ENCODE measurements around the gene PPP1R13B.
A peak's percentile ranks its signal among the peaks of the same experiment; 100 is the strongest.

PPP1R13B gene

DNA sequence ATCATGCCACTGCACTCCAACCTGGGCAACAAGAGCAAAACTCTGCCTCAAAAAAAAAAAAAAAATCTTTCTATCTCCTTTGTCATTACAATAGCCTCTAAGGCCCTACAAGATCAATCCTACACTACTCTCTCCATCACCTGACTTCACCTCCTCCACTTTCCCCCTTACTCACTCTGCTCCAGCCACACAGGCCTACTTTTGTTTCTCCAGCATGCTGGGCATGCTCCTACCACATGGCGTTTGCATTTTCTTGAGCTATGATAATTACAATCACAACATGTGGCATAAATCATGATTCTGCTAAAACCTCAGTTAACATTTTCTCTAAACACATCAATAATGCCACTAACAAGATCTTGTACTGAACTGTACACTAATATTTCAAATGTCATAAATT is 7.8 kb downstream of the PPP1R13B start:
- Histone ChIP-seq H3K4me1 (ENCODE audit: control insufficient read depth in 2 of 2, insufficient read depth in 1 of 2, low read depth in 1 of 2, low read length in 2 of 2) (no peaks in the 10 kb centered on the region), H3K4me3 (ENCODE audit: low read length in 2 of 2) (no peak overlapping the region), H3K27me3 (ENCODE audit: control insufficient read depth in 3 of 3, insufficient read depth in 3 of 3, low read depth in 1 of 3, low read length in 3 of 3) (peaks cover 0 to 5% (median 1%) of the 10 kb centered on the region in 3 experiments), H4K8ac (ENCODE audit: low read depth, low read length) (no peak overlapping the region), H3K79me1 (ENCODE audit: low read depth, low read length) (no peaks in the 10 kb centered on the region), H3K27ac (replicated peaks; ENCODE audit: low read length) (no peak overlapping the region), H2AK5ac (ENCODE audit: low read depth, low read length) (no peak overlapping the region), H3K18ac (ENCODE audit: low read length) (no peak overlapping the region), H2BK12ac (ENCODE audit: low read length) (no peak overlapping the region), H3K36me3 (replicated peaks in 1 of 2; ENCODE audit: control insufficient read depth in 2 of 2, insufficient read depth in 2 of 2, low read length in 2 of 2) (no peaks in the 10 kb centered on the region), H2AFZ (ENCODE audit: low read length) (no peak overlapping the region), H2BK120ac (ENCODE audit: low read depth, low read length) (no peak overlapping the region), H2BK5ac (ENCODE audit: low read length) (no peak overlapping the region), H3K9ac (ENCODE audit: low read depth, low read length, poor library complexity) (no peak overlapping the region), H3K9me3 (replicated peaks in 1 of 2; ENCODE audit: control insufficient read depth in 2 of 2, insufficient read depth in 1 of 2, low read depth in 1 of 2, low read length in 2 of 2) (no peaks in the 10 kb centered on the region), H3K14ac (ENCODE audit: low read length) (no peak overlapping the region), H2BK15ac (ENCODE audit: low read length) (no peak overlapping the region), H3K4me2 (ENCODE audit: insufficient read depth, low read length, poor library complexity, severe bottlenecking) (no peak overlapping the region), H3K4ac (ENCODE audit: low read length) (no peak overlapping the region), H3K23ac (ENCODE audit: low read depth, low read length, poor library complexity) (no peak overlapping the region), H4K91ac (ENCODE audit: low read depth, low read length, poor library complexity) (no peak overlapping the region)
- DNase-seq (ENCODE audit: low spot score): no peak
- WGBS, 2 donors (ENCODE audit: extremely low coverage in 2 of 2, insufficient read length in 2 of 2, insufficient replicate concordance in 1 of 2): no CpG with 5 or more reads among the region's 1 CpG

DNA sequence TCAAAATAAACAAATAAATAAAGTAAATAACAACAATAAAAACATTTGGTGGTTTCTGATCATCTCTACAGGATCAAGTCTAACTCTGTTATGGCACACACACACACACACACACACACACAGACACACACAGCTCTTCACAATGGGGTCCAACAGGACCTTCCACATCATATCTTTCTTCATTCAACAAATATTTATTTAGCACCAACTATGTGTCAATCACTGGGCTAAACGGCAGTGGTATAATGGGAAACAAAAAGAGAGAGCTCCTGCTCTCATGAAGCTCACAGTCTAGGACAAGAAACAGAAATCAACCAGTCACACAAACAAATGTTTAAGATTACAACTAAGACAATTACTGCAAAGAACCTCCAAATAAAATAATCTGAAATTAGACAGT is 9.3 kb downstream of the PPP1R13B start:
- Histone ChIP-seq H3K4me1 (ENCODE audit: control insufficient read depth in 2 of 2, insufficient read depth in 1 of 2, low read depth in 1 of 2, low read length in 2 of 2) (no peaks in the 10 kb centered on the region), H2AFZ (ENCODE audit: low read length) (no peak overlapping the region), H2AK5ac (ENCODE audit: low read depth, low read length) (no peak overlapping the region), H2BK5ac (ENCODE audit: low read length) (no peak overlapping the region), H2BK12ac (ENCODE audit: low read length) (no peak overlapping the region), H3K14ac (ENCODE audit: low read length) (no peak overlapping the region), H3K79me1 (ENCODE audit: low read depth, low read length) (no peaks in the 10 kb centered on the region), H4K91ac (ENCODE audit: low read depth, low read length, poor library complexity) (no peak overlapping the region), H4K8ac (ENCODE audit: low read depth, low read length) (no peak overlapping the region), H3K4me2 (ENCODE audit: insufficient read depth, low read length, poor library complexity, severe bottlenecking) (no peak overlapping the region), H3K36me3 (replicated peaks in 1 of 2; ENCODE audit: control insufficient read depth in 2 of 2, insufficient read depth in 2 of 2, low read length in 2 of 2) (no peaks in the 10 kb centered on the region), H3K9me3 (replicated peaks in 1 of 2; ENCODE audit: control insufficient read depth in 2 of 2, insufficient read depth in 1 of 2, low read depth in 1 of 2, low read length in 2 of 2) (no peaks in the 10 kb centered on the region), H3K27me3 (ENCODE audit: control insufficient read depth in 3 of 3, insufficient read depth in 3 of 3, low read depth in 1 of 3, low read length in 3 of 3) (no peaks in the 10 kb centered on the region), H3K9ac (ENCODE audit: low read depth, low read length, poor library complexity) (no peak overlapping the region), H3K4ac (ENCODE audit: low read length) (no peak overlapping the region), H2BK120ac (ENCODE audit: low read depth, low read length) (no peak overlapping the region), H3K27ac (replicated peaks; ENCODE audit: low read length) (no peak overlapping the region), H2BK15ac (ENCODE audit: low read length) (no peak overlapping the region), H3K23ac (ENCODE audit: low read depth, low read length, poor library complexity) (no peak overlapping the region), H3K4me3 (ENCODE audit: low read length in 2 of 2) (no peak overlapping the region), H3K18ac (ENCODE audit: low read length) (no peak overlapping the region)
- no CpG with 5 or more reads among the region's 1 CpG for WGBS, 2 donors (ENCODE audit: extremely low coverage in 2 of 2, insufficient read length in 2 of 2, insufficient replicate concordance in 1 of 2)
- DNase-seq (ENCODE audit: low spot score): no peak

DNA sequence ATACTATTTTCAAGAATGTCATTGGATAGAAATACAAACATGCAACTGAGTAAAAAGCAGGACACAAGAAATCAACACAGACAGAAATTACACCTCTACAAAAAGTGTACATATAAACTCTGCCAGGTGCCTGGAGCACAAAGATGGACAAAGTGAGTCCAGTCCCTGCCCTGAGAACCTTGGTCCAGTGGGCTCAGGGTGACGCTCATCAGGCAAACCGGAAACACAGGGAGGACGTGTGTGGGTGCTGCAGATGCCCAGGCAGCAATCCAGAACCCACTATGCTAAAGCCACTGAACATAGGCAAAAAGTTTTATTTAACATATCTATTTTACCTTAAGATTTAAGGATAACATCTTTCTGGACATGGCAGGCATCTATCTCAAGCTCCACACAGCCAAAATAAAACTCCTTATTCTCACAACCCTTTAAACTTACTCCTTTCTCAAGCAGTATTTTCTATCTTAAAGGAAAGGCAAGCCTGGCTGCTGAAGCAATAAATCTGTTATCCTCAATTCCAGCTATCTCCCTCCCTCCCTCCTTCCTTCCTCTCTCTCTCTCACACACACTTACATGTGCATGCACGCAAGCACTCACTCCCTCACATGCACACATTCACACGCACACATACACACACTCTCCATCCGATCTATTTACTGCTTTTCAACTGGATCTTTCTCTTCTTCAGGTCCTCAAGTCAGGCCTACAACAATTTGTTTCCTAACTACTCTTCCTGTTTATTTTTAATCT is 10.2 kb downstream of the PPP1R13B start:
- H3K23ac ChIP-seq (ENCODE audit: low read depth, low read length, poor library complexity): no peak overlapping the region
- H3K4me2 ChIP-seq (ENCODE audit: insufficient read depth, low read length, poor library complexity, severe bottlenecking): no peak overlapping the region
- H3K9ac ChIP-seq (ENCODE audit: low read depth, low read length, poor library complexity): no peak overlapping the region
- H2BK12ac ChIP-seq (ENCODE audit: low read length): no peak overlapping the region
- no peak overlapping the region for H3K14ac ChIP-seq (ENCODE audit: low read length)
- no peak overlapping the region for H4K91ac ChIP-seq (ENCODE audit: low read depth, low read length, poor library complexity)
- no peak overlapping the region for H3K4ac ChIP-seq (ENCODE audit: low read length)
- no peaks in the 10 kb centered on the region for H3K4me1 ChIP-seq (ENCODE audit: control insufficient read depth in 2 of 2, insufficient read depth in 1 of 2, low read depth in 1 of 2, low read length in 2 of 2)
- H3K79me1 ChIP-seq (ENCODE audit: low read depth, low read length): no peaks in the 10 kb centered on the region
- no peak overlapping the region for H3K4me3 ChIP-seq (ENCODE audit: low read length in 2 of 2)
- no peak overlapping the region for H3K18ac ChIP-seq (ENCODE audit: low read length)
- no peak overlapping the region for H2AFZ ChIP-seq (ENCODE audit: low read length)
- no peak overlapping the region for H3K27ac ChIP-seq (replicated peaks; ENCODE audit: low read length)
- no peaks in the 10 kb centered on the region for H3K36me3 ChIP-seq (replicated peaks in 1 of 2; ENCODE audit: control insufficient read depth in 2 of 2, insufficient read depth in 2 of 2, low read length in 2 of 2)
- WGBS, 2 donors (ENCODE audit: extremely low coverage in 2 of 2, insufficient read length in 2 of 2, insufficient replicate concordance in 1 of 2): 100% methylated on average over 2 of the region's 6 CpGs
- H2BK15ac ChIP-seq (ENCODE audit: low read length): no peak overlapping the region
- H2BK120ac ChIP-seq (ENCODE audit: low read depth, low read length): no peak overlapping the region
- H3K9me3 ChIP-seq (replicated peaks in 1 of 2; ENCODE audit: control insufficient read depth in 2 of 2, insufficient read depth in 1 of 2, low read depth in 1 of 2, low read length in 2 of 2): no peaks in the 10 kb centered on the region
- H4K8ac ChIP-seq (ENCODE audit: low read depth, low read length): no peak overlapping the region
- no peak overlapping the region for H2AK5ac ChIP-seq (ENCODE audit: low read depth, low read length)
- no peak for DNase-seq (ENCODE audit: low spot score)
- no peak overlapping the region for H2BK5ac ChIP-seq (ENCODE audit: low read length)
- no peaks in the 10 kb centered on the region for H3K27me3 ChIP-seq (ENCODE audit: control insufficient read depth in 3 of 3, insufficient read depth in 3 of 3, low read depth in 1 of 3, low read length in 3 of 3)

DNA sequence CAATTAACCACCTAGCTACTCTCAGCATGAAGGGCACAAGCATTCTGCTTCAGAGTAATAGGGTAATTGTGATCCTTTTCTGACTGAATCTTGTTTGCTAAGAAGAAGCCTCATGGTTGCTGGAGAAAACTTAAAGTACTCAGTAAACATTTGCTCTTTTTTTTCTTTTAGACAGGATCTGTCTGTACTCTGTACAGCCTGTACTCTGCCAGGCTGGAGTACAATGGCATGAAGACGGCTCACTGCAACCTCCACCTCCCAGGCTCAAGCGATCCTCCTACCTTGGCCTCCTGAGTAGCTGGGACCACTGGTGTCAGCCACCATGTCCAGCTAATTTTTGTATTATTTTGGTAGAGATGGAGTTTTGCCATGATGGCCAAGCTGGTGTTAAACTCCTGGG is 12.4 kb downstream of the PPP1R13B start:
- DNase-seq (ENCODE audit: low spot score): no peak
- H4K8ac ChIP-seq (ENCODE audit: low read depth, low read length): peak overlapping the region; percentile 43
- no peak overlapping the region for H2AFZ ChIP-seq (ENCODE audit: low read length)
- no peak overlapping the region for H3K4me2 ChIP-seq (ENCODE audit: insufficient read depth, low read length, poor library complexity, severe bottlenecking)
- H2BK12ac ChIP-seq (ENCODE audit: low read length): no peak overlapping the region
- no peak overlapping the region for H3K27ac ChIP-seq (replicated peaks; ENCODE audit: low read length)
- H3K36me3 ChIP-seq (replicated peaks in 1 of 2; ENCODE audit: control insufficient read depth in 2 of 2, insufficient read depth in 2 of 2, low read length in 2 of 2): no peaks in the 10 kb centered on the region
- no peak overlapping the region for H2BK5ac ChIP-seq (ENCODE audit: low read length)
- WGBS, 2 donors (ENCODE audit: extremely low coverage in 2 of 2, insufficient read length in 2 of 2, insufficient replicate concordance in 1 of 2): no CpG with 5 or more reads among the region's 2 CpGs
- H3K9ac ChIP-seq (ENCODE audit: low read depth, low read length, poor library complexity): no peak overlapping the region
- H2BK15ac ChIP-seq (ENCODE audit: low read length): no peak overlapping the region
- H3K9me3 ChIP-seq (replicated peaks in 1 of 2; ENCODE audit: control insufficient read depth in 2 of 2, insufficient read depth in 1 of 2, low read depth in 1 of 2, low read length in 2 of 2): no peaks in the 10 kb centered on the region
- H3K27me3 ChIP-seq (ENCODE audit: control insufficient read depth in 3 of 3, insufficient read depth in 3 of 3, low read depth in 1 of 3, low read length in 3 of 3): no peaks in the 10 kb centered on the region
- H3K4me3 ChIP-seq (ENCODE audit: low read length in 2 of 2): no peak overlapping the region
- H4K91ac ChIP-seq (ENCODE audit: low read depth, low read length, poor library complexity): no peak overlapping the region
- no peak overlapping the region for H3K14ac ChIP-seq (ENCODE audit: low read length)
- H2AK5ac ChIP-seq (ENCODE audit: low read depth, low read length): no peak overlapping the region
- H3K23ac ChIP-seq (ENCODE audit: low read depth, low read length, poor library complexity): no peak overlapping the region
- no peak overlapping the region for H2BK120ac ChIP-seq (ENCODE audit: low read depth, low read length)
- no peaks in the 10 kb centered on the region for H3K4me1 ChIP-seq (ENCODE audit: control insufficient read depth in 2 of 2, insufficient read depth in 1 of 2, low read depth in 1 of 2, low read length in 2 of 2)
- no peak overlapping the region for H3K18ac ChIP-seq (ENCODE audit: low read length)
- H3K79me1 ChIP-seq (ENCODE audit: low read depth, low read length): no peaks in the 10 kb centered on the region
- H3K4ac ChIP-seq (ENCODE audit: low read length): no peak overlapping the region
